ENCODE results near the gene KRTAP5-2.
"Not testable (repeated sequence)": the region's sequence is repeated elsewhere in the genome, so short reads cannot be mapped to it uniquely, and the experiment has no call there.

The KRTAP5-2 gene, protein sequence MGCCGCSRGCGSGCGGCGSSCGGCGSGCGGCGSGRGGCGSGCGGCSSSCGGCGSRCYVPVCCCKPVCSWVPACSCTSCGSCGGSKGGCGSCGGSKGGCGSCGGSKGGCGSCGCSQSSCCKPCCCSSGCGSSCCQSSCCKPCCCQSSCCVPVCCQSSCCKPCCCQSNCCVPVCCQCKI

DNA sequence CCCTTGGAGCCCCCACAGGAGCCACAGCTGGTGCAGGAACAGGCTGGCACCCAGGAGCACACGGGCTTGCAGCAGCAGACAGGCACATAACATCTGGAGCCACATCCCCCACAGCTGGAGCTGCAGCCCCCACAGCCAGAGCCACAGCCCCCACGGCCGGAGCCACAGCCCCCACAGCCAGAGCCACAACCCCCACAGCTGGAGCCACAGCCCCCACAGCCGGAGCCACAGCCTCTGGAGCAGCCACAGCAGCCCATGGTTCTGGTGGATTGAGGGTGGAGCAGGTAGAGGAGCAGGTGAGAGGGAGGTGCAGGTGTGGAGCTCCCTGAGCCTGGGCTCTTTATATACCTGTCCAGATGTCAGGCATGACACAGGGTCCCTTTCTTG is at the start of gene KRTAP5-2:
Gene KRTAP5-2 (minus strand): TSS at position 301 of the 387 bp plus-strand sequence. CDS start 44 bp downstream, at position 257.
- no peak for DNase-seq

DNA sequence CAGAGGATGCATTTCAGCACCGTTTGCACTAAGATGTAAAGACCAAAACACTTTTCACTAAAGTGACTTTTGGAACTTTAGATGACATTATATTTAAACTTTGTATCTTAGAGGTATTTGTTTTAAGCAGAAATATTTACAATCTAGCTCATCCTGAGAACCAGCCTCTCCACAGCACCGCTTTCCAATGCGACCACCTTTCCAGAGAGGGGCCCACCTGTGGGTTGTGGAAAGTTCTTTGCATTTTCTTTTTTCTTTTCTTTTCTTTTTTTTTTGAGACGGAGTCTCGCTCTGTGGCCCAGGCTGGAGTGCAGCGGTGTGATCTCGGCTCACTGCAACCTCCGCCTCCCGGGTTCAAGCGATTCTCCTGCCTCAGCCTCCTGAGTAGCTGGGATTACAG is 48.4 kb upstream of the KRTAP5-2 start:
- not testable (repeated sequence) for DNase-seq

DNA sequence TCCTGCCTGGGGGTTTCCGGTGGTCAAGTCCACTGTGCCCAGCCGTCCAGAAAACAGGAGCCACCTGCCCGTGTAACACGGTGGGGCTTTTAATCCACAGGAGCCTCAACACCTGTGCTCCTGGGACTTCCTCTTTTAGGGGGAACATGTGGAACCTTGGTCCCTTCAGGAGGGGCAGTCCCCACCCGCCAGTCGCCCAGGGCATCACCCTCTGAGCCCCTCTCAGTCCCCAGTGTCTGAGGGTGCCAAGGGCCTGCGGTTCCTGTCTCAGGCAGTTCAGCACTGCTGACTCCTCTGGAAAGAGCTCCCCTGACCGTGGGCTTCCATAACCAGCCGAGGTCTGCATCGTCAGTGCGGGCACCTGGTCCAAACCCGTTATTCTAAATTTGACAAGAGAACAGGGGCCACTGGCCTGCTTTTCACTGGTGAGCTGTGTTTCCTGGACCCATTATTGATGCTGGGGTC is 47.3 kb upstream of the KRTAP5-2 start:
- no peak for DNase-seq

DNA sequence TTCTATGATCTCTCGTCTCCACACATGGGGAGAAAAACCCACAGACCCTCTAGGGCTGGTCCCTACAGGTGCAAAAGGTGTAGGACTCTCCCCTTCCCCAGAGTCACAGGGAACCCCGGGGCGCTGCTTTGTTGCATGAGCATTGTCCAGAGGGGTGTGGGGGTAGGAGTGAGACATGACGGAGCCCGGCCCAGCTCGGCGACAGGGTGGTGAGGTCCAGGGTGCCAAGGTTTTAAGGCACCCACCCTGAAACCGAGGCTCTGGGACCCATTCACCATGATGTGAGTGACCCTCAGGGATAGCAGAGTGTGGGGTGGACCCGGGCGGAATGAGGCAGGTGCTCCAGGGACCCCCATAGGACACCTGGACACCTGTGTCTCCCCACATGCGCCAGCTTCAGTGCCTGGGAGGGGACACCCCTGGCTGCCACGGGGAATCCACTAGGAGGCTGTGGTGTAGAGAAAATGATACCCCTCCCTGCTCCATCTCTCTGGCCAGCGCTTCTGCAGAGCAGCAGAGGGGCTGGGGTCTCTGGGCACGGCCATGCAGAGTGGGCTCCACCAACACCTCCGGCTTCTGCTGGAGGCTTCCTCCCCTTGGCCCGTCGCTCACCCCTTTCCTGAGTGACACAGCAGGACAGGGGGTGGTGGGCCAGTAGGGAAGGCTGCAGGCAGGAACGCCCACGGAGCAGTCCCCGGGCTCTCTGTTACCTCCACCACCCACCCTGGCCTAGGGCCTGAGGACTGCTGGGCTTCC is 46.7 kb upstream of the KRTAP5-2 start:
- DNase-seq, result no peak

DNA sequence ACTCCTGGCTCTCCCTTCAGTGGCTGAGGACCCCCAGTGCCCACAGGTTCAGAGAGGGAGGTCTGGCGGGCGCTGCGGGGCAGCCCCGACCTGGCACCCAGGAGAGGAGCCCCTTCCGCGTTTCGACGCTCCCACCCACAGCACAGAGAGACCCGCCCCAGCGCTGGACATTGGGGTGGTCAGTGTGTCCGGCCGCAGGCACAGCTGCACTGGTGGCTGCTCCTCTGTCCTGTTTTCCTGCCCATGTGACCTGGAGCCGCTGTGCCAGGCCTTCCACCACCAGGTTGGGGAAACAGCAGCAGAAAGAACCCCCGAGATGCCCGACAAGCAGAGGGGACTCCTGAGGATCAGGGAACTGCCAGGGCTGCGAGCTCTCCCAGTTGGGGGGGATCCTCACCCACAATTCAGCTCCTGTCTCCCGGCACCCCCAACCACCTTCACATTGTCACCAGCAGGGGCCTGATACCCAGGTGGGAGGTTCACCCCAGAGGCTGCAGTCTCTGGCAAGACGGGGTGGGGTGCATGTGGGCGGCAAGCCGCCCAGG is 45.1 kb upstream of the KRTAP5-2 start:
- no peak for DNase-seq

DNA sequence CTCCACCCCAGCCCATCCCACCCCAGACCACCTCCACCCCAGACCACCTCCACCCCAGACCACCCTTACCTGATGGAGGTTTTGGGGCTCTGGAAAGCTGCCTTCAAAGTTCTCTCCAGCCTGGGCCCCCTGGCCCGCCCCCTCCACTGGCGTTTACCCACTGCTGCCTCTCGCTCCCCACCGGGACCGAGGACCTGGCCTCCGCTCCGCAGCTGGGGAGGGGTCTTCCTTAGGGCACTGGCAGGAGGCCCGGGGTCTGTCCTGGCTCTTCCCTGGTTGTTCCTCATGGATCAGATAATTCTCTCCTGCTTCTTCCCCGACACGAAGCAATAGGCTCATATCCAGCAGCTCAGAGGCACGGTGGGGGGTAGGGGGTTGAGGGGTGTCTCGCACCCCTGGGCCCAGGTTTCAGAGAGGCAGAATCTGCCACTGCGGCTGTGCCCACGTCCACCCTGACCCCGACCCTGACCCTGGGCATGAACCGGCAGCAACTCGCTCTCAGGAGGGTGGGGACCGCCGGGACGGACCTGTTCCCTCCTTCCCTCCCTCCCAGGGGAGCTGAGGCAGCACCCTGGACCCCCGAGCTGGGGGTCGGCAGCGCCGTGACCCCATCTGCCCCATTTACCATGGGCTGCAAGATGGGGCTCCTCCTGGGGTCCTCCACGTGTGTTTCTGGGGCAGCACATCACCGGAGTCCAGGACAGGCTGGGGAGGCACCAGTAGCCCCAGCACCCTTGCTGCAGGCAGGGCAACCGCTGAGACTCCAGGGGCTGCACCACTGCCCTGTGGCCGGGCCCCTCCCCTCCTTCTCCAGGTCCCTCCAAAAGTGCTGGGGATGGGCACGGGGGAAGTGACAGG is 44.4 kb upstream of the KRTAP5-2 start:
- no peak for DNase-seq

DNA sequence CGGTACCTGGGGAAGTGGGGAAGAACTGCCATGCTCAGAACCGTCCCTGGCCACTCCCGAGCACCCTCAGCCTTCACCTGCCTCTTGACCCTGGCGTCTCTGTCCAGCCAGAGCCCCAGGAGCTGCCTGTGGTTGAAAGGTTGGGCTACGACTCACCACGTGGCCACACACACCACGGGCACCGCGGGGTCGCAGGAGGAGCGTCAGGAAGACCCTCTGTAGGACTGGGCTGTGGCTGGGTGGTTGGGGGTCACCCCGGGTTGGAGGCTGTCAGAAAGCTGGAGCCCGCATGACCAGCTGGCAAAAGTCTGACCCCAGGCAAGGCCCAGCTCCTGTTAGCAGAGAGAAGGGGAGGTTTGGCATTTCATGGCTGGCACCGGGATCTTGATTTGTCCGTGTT is 43.0 kb upstream of the KRTAP5-2 start:
- DNase-seq, result no peak

DNA sequence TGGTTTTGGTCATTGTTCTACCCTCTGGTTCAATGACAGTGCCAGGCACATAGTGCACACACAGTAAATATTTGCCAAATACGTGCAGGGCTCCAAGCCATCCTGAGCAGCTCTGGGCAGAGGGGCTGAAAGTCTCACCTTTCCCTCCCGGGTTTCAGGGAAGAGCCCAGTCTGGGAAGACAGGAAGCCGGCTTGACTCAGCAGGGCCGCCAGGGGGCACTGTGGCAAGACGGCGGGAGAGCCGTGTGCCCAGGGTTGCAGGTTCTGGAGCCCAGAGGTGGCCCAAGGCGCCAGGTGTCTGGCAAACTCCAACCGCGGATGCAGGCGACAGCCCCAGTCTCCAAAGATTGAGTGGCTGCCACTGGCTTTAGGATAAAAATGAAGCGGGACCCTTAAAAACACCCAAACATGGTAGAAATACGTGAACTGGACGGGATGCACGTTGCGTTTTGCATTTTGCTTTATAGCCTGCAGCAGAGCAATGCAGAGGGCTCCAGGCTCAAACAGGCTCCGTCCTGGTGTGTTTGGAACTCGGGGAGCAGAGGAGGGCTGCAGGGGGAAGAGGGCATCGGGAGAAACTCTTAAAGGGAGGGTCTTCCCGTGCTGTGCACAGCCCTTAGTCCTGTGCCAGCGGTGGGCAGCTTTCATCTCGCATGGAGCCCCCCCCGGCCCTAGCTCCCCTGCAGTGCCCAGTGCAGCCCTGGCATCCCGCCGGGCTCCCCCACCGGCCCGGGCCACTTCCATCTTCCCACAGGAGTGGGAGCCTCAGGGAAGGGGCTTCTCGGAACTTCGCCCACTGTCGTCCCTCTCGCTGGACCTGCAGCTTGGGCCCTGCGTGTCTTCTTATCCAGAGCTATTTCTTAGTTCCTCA is 42.2 kb upstream of the KRTAP5-2 start:
- DNase-seq, result no peak

DNA sequence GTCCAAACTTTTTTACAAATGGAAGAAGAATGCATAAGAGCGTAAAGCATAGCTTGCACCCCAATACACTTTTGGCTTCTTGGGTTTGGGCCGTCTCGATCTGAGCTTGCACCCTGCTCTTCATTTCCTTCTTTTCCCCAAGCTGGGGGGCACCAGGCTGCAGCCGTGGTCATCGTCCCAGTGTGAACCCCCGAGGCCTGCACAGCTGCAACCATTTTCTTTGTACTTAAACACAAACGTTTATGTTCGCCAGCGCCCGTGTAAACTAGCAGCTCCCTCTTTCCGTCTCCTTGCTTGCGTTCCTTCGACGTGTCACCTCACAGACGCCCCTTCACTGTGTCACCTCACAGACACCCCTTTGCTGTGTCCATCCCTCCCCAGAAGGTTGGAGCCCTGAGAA is 41.6 kb upstream of the KRTAP5-2 start:
- DNase-seq, result no peak

DNA sequence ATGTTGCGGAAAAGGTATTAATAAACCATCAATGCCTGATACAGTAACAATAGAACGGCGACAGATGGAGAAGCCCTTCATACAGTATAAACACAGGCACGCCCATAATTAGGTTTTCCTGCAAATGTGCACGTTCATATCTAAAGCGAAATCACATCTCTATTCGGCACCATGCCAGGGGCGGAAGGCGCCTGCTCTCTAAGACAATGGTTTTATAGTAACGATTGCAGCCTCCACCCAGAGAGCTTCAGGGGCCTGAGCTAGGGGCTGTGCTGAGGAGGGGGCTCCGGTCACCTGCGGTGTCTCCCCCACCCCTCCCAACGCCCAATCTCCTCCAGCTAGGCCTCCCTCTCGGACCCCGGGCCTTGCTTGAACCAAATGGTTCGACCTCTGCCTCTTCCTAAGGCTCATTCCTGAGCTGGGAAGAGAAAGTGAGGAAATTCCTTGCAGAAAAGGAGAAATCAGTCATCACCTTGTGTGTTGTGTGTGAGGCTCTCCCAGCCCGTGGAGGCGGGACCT is 41.1 kb upstream of the KRTAP5-2 start:
- no peak for DNase-seq

DNA sequence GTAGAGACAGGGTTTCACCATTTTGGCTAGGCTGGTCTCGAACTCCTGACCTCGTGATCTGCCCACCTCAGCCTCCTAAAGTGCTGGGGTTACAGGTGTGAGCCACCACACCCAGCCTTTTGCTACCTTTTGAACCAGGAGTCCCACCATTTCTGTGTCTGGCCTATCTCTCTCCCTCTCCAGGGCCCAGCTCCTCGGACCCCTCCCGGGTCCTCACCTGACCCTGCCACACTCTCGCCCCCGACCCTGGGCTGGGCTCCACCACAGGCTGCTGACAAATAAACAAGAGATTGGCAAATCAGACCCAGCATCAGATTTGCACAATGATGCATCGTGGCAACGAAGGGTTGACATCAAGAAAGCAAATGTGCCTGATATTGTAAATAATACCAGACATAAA is 40.2 kb upstream of the KRTAP5-2 start:
- no peak for DNase-seq

DNA sequence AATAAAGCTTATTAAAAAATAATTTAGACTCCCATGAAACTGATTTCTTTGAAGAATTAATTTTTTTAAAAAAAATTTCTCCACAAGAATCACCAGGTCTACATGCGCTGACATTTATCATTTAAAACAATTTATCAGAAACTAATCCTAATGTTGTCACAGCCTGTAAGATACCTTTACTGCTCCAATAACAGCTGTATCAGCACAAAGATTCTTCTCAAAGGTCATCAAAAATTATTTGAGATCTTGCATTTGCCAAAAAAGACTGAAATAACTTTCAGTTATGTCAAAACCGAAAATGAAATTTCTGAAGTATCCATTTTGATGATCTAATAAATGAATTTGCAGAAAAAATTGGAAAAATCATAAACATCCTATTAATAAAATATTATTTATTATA is 39.5 kb upstream of the KRTAP5-2 start:
- DNase-seq, result no peak

DNA sequence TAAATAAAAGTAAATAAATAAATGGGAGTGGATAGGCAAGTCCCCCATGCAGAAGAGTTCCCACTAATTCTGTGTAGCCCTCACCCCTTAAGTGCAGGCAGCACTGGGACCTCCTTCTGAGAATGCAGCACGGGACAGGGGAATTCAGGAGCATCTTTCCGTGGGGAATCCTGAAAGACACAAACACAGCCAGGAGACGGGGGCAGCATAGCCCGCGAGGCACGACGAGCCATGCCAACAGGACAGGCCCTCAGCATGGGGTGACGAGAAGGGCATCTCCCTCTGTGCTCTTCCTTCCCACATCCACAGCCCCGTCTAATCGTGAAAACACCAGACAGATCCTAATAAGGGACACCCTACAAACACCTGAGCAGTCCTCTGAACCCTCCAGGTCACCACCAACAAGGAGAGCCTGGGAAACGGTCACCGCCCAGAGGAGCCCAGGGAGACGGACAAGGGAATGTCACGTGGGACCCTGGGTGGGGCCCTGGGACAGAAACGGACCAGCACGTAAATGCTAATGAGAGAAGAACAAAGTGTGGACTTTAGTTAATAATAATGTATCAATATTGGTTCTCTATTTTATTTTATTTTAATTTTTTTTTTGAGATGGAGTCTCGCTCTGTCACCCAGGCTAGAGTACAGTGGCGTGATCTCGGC is 38.3 kb upstream of the KRTAP5-2 start:
- no peak for DNase-seq

DNA sequence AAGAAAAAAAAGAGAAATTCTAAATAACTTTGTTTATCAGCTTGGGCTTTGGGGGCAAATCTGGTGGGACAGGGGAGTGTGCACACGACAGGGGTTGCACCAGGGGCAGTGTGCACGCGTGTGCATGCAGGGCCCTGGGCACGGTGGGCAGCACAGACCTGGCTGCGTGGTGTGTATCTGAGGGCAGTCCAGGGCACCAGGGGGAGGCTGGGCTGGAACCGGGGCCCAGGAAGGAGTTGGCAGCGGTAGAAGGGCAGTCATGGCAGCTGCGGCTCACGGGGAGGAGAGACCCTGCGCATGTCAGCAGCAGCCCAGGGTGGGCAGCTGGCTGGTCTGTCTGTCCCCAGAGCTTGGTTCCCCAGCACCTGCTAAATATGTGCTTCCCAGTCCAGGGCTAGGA is 35.8 kb upstream of the KRTAP5-2 start:
- no peak for DNase-seq

DNA sequence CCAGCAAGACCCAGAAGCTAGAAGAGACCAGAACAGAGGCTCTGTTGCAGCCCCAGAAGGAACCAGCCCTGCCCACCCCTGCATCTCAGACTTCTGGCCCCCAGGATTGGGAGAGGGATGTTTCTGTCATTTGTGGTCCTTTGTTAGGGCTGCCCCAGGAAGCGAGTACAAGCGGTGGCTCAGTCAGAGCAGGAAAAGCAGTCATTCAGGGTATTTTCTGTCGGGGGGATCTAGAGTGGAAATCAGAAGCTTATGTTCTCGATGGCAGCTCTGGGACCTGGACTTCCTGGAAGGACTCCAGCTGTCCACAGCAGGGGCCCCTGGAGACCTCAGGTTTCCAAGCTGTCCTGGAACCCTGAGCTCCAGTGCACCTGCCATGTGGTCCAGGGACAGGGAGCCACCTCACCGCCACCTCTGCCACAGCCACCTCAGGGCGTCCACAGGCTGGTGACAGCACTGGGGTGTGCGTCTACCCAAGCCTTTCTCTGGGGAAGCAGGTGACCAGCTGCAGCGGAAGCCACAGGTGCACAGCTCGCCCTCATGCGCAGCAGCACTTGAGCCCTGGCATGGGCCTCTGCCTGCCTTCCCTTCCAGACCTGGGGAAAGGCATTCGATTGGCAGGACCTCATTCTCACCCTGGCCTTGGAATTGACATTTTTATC is 34.1 kb upstream of the KRTAP5-2 start:
- DNase-seq, result no peak

DNA sequence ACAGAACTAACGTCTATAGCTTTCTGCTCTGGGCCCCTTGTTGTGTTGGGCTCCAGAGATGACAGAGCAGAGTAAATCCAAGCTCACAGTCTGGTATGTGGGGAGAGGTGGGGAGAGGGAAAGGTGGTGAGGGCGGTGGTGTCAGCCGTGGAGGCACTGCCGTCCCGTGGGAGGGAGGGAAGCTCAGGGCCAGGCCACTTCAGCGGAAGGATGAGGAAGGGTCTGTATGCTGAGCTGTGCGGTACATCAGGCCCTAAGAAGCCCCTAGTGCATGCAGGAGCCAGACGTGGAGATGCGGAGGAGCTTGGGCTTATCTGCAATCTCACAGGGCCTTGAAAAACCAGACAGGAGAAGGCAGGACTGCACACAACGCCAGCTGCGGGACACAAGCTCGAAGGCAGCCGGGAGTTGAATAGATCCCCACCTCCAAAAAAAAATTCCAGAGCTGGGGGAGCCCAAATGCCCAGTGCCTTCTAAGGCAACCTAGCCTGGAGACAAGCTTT is 33.0 kb upstream of the KRTAP5-2 start:
- no peak for DNase-seq

DNA sequence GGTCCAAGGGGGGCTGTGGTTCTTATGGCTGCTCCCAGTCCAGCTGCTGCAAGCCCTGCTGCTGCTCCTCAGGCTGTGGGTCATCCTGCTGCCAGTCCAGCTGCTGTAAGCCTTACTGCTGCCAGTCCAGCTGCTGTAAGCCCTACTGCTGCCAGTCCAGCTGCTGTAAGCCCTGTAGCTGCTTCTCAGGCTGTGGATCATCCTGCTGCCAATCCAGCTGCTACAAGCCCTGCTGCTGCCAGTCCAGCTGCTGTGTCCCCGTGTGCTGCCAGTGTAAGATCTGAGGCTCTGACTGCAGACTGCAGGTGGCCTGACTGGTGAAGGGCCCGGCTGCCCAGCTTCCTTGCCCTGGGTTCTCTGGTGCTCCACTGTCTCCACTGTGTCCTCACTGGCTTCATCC is 32.2 kb upstream of the KRTAP5-2 start:
- DNase-seq, result no peak

DNA sequence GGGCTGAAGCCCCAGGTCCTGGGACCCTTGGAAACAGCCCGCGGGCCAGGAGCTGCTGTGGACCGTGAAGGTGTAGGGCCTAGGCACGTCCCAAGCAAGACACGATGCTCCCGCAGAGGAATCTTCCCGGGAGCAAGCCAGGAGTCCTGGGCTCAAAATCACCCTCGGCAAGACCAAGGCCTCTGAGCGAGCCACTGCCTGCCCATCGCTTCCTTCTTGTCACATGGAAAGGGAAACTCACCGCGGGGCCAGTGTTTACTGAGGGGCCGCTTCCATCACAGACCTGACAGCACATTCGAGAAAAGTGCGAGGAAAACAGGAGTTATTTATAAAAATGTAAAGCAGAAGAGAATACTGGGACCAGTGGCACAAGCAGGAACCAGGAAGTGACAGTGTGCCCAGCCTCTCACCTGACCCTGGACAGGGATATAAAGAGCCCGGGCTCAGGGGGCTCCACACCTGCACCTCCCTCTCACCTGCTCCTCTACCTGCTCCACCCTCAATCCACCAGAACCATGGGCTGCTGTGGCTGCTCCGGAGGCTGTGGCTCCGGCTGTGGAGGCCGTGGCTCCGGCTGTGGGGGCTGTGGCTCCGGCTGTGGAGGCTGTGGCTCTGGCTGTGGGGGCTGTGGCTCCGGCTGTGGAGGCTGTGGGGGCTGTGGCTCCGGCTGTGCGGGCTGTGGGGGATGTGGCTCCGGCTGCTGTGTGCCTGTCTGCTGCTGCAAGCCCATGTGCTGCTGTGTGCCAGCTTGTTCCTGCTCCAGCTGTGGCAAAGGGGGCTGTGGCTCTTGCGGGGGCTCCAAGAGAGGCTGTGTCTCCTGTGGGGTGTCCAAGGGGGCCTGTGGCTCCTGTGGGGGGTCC is 31.5 kb upstream of the KRTAP5-2 start, which contains the start of gene KRTAP5-5:
Gene KRTAP5-5 (plus strand): TSS at position 450 of the 860 bp plus-strand sequence. CDS start 66 bp downstream, at position 516.
- DNase-seq, result no peak

DNA sequence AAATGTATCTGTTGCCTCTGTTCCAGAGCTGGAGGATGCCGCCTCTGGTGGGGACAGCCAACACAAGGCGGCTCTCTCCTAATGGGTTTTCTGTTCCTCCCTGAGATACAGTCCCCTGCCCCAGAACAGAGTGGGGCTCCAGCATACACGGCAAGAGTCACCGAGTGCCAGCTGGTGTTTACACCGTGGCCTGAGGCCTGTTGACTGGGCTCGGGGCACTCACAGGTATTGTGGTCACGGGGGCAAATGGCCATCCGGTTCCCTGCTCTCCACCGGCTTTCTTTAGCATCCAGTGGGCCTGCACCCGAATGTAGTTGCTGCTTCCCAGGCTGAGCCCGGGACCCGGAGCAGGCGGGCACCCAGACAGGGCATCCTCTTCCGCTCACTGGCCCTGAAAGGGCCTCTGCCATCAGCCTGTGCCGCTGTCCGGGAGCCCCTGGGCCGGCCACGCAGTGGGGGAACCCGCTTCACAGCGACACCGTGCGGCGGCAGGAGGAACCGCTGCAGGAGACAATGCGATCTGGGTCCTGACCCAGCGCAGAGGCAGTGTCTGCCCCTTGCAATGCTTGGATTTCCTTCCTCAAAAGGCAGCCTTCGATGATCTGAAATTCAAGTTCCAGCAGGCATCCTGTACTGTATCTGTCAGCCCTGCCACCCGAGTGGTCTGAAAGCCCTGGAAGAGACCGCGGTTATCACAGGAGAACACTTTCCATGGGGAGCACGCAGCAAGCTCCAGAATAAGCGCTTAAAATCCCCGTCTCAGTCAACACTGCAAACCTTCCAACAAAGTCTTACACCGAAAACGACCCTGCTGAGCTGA is 30.6 kb upstream of the KRTAP5-2 start:
- peak; percentile 47 for DNase-seq

Data from activated effector memory CD4-positive, alpha-beta T cell treated with Interleukin-2 at 50 U/mL for 16 hours (primary cell).